NCI-H187 (cell line): ENCODE data around the gene ELAC2.

Source experiments
- DNase-seq, 2 experiments: peaks; one replicate each; lab custom pipeline; 2025; lab: John Stamatoyannopoulos, UW

ELAC2 gene

DNA sequence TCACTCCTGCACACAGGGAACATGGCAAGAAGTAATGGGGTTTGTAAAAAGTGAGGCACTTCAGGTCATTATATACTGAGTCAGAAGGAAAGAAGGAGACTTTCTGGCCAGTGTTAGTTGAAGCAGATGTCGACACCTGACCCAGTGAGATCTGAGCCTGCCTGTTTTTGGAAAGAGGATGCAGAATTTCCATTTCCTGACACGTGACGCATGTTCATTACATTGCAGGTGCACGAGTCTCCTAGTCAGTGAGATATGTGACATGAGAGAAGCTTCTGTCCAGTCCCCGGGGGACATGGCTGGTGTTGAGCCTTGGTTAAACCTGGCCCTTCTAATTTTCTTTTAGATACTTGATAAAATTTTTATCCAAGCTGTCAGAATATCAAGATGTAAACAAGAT is 62.3 kb downstream of the ELAC2 start:
- no peak for DNase-seq

DNA sequence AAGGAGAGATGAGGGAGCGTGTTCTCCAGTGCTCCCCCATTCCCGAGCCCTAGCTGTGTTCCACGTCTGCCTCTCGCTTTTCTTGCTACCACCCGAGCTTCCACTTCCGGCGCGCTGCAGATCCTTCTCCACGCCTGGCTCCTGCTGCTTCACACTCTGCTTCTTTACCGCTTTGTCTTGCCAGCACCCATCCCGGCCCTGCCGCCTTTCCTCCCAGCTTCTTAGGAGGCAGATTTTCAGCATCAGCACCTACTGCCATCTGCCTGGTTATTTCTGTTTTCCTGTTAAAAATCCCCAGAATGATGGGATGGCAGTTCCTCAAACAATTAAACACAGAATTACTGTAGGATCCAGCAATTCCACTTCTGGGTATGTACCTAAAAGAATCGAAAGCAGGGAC is 64.7 kb downstream of the ELAC2 start:
- DNase-seq: no peak

DNA sequence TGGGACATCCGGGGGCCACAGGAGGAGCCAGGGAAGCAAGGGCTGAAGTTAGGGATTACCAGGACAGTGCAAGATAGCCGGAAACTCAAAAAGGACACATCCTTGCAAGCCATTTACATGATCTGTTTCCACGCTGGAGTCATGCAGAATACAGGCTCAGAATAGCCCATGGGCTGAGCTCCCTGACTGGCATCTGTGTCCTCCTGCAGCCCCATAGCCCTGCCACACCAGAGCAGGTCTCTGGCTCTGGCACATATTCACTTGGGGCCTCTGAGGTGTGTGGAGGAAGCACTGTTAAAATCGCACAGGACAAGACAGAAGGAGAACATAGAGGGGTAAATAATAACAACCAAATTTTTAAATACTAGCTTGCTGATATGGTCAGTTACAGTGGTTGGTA is 65.8 kb downstream of the ELAC2 start:
- no peak for DNase-seq

DNA sequence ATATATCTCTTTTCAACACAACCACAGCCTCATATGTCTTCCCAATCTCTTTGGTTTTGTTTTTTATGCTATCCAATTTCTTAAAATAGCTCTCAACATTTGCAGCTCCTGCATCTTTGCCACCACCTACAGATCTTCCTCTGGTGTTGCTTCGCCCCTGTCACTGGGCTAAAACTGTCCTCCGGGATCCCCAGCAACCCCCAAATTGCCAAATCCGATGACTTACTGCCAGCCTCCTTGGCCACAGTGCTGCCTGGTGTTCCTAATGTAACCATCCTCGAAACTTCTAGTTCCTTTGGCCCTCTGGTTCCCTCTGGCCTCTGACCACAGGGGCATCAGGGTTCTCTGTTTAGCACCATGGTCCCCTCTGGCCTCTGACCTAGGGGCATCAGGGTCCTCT is 70.8 kb downstream of the ELAC2 start:
- no peak for DNase-seq
